ENCODE measurements around the gene KIF4A. TPM values are rescaled to one million over a fixed set of nuclear protein-coding genes. Genes with fewer than 3 reads are reported as not detected.

The KIF4A gene
- total and polyA plus RNA-seq, 9 of the 15 experiments (the other 6 are each of a cell fraction or from before 2014, with no cell fraction given) = 13.0 to 42.7 (median 35.9) TPM

DNA sequence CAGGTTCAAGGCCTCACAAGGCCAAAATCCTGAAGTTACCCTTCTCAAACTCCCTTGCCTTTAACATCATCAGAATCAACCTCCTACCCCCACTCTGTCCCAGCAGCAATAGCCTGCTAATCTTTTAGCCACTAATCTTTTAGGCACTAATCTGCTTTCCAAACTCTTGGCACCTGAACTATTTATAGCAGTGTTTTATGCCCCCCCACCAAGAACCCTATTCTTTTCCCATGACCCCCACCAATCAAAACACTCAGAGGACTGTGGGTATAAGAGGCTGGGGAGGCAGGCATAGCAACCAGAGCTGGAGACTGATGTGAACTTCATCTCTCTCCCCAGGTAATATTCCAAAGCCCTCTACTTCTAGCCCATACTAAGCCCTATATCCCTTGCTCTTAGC is 21.9 kb upstream of the KIF4A start, which contains the start of gene ARR3:
ARR3 (plus strand) TSS at position 301 of the 400 bp plus-strand sequence. CDS start 1,052 bp downstream, outside the sequence.
- Histone ChIP-seq H3K27ac (ENCODE audit: extremely low read depth, low read depth, low read length) (no peak within 1 kb of the TSS), H3K9me1 (ENCODE audit: control insufficient read depth, insufficient read depth, low read length) (no peaks in the 10 kb centered on the region), H2AFZ (ENCODE audit: low read depth, low read length) (no peak within 1 kb of the TSS), H3K4me3 (no peak within 1 kb of the TSS), H3K4me1 (replicated peaks in 1 of 2; ENCODE audit: control insufficient read depth in 2 of 2, insufficient read depth in 2 of 2, low read length in 2 of 2) (no peaks in the 10 kb centered on the region; a peak in 1 of 5 replicates), H3K36me3 (ENCODE audit: control insufficient read depth, insufficient read depth, low read length) (no peaks in the 10 kb centered on the region), H4K20me1 (replicated peaks; ENCODE audit: control insufficient read depth, insufficient read depth, low read length) (no peaks in the 10 kb centered on the region), H3K9ac (ENCODE audit: insufficient read depth in 1 of 2, low read depth in 2 of 2, low read length in 2 of 2) (no peak within 1 kb of the TSS), H3K27me3 (ENCODE audit: control insufficient read depth in 2 of 2, insufficient read depth in 2 of 2, low read length in 2 of 2) (no peaks in the 10 kb centered on the region; a peak in 1 of 5 replicates), H3K4me2 (ENCODE audit: insufficient read depth, low read length) (no peak within 1 kb of the TSS), H3K9me3 (replicated peaks; ENCODE audit: control insufficient read depth, insufficient read depth, low read depth, low read length) (no peaks in the 10 kb centered on the region), H3K79me2 (ENCODE audit: control insufficient read depth, insufficient read depth, low read length) (no peaks in the 10 kb centered on the region)
- in situ Hi-C loops (cut with MboI) (no loop called here), intact Hi-C loops (cut with micrococcal nuclease) (loop anchor here (10.0 kb wide), 1 partner anchor 167 kb away; no protein-coding TSS in a partner anchor)
- DNase-seq (ENCODE audit: extremely low read depth in 1 of 4, low spot score in 3 of 4) (no peak), ATAC-seq (no peak), FAIRE-seq (no peak)
- POLR2A ChIA-PET = interaction anchor here (1.0 kb wide), 1 partner anchor 14 kb away, joined by 3 read pairs; no protein-coding TSS in a partner anchor
- no TSS peak for BruUV-seq (replicated peaks)
- CTCF ChIA-PET (ENCODE audit: low intra/inter-chr PET ratio) = no interaction called here
- TF ChIP-seq BACH1 (tag; IDR thresholded peaks at IDR 0.05) (no peak), ZBTB9 (CRISPR knock-in tag; IDR thresholded peaks at IDR 0.05) (no peak), GABPB2 (CRISPR knock-in tag; conservative IDR thresholded peaks at IDR 0.05) (no peak), PHB (CRISPR knock-in tag; IDR thresholded peaks at IDR 0.05) (no peak), ZSCAN32 (CRISPR knock-in tag; IDR thresholded peaks at IDR 0.05) (no peak), ASH1L (IDR thresholded peaks at IDR 0.05; ENCODE audit: borderline replicate concordance, low read depth, partially characterized antibody) (no peak), EP300 (IDR thresholded peaks at IDR 0.05; ENCODE audit: low read length) (no peak), ETV5 (CRISPR knock-in tag; IDR thresholded peaks at IDR 0.05; ENCODE audit: low read depth) (no peak), RBM25 (IDR thresholded peaks at IDR 0.05; ENCODE audit: low read depth, low read length, severe bottlenecking) (no peak), ZNF766 (CRISPR knock-in tag; conservative IDR thresholded peaks at IDR 0.05) (no peak), PPARD (CRISPR knock-in tag; IDR thresholded peaks at IDR 0.05) (no peak), CEBPG (CRISPR knock-in tag; IDR thresholded peaks at IDR 0.05) (no peak), CEBPG (tag; conservative IDR thresholded peaks at IDR 0.05 in 1 of 2, IDR thresholded peaks at IDR 0.05 in 1 of 2) (no peak), NFIX (CRISPR knock-in tag; IDR thresholded peaks at IDR 0.05; ENCODE audit: low read depth) (no peak), ZNF696 (CRISPR knock-in tag; conservative IDR thresholded peaks at IDR 0.05) (no peak), MNT (conservative IDR thresholded peaks at IDR 0.05) (no peak), SRSF1 (IDR thresholded peaks at IDR 0.05; ENCODE audit: low read depth, low read length) (no peak)
- TF ChIP-seq, protein P1, sequence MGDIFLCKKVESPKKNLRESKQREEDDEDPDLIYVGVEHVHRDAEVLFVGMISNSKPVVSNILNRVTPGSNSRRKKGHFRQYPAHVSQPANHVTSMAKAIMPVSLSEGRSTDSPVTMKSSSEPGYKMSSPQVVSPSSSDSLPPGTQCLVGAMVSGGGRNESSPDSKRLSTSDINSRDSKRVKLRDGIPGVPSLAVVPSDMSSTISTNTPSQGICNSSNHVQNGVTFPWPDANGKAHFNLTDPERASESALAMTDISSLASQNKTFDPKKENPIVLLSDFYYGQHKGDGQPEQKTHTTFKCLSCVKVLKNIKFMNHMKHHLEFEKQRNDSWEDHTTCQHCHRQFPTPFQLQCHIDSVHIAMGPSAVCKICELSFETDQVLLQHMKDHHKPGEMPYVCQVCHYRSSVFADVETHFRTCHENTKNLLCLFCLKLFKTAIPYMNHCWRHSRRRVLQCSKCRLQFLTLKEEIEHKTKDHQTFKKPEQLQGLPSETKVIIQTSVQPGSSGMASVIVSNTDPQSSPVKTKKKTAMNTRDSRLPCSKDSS (IDR thresholded peaks at IDR 0.05; ENCODE audit: low read depth, partially characterized antibody) = no peak
- TF ChIP-seq, protein P2, sequence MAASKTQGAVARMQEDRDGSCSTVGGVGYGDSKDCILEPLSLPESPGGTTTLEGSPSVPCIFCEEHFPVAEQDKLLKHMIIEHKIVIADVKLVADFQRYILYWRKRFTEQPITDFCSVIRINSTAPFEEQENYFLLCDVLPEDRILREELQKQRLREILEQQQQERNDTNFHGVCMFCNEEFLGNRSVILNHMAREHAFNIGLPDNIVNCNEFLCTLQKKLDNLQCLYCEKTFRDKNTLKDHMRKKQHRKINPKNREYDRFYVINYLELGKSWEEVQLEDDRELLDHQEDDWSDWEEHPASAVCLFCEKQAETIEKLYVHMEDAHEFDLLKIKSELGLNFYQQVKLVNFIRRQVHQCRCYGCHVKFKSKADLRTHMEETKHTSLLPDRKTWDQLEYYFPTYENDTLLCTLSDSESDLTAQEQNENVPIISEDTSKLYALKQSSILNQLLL (CRISPR knock-in tag; IDR thresholded peaks at IDR 0.05; ENCODE audit: borderline replicate concordance) = no peak

Data from K562 (cell line).